Endothelial cell of hepatic sinusoid (primary cell): ENCODE results near the gene DEPDC1B.
"Not testable (repeated sequence)": the region's sequence is repeated elsewhere in the genome, so short reads cannot be mapped to it uniquely, and the experiment has no call there.

Experiments
- in situ Hi-C: cut with HindIII; loops from 2 replicates; pipeline ENCODE4 v1.10.0; 2017; ENCODE audit warnings: low sequenced_read_pairs

DEPDC1B gene

GRCh38 chr5:60587312-60587711 is 112.7 kb downstream of the DEPDC1B start:
- in situ Hi-C loops, result loop anchor here (10.0 kb wide), 1 partner anchor 943 kb away; no protein-coding TSS in a partner anchor

- in situ Hi-C loops, result loop anchor here (10.0 kb wide), 1 partner anchor 942 kb away; no protein-coding TSS in a partner anchor
Observed at GRCh38 chr5:60586307-60586901, 113.6 kb downstream of the DEPDC1B start.

DNA sequence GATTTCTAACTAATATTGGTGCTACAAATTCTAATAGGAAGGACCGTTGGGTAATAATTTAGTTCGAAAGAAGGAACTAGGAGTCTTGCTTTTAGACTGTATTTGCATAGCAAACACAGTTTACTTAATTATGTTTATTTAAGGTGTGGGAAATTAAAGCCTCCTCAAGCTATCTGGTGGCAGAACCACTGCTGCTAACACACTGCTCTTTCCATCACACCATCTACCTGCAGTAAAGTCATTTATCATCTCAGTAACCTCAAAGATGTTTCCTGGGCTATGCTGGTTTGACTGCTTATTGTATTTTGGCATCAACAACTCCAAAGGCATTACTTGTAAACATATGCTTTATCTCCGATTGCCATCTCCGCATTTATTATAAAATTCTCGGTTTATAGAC is 114.3 kb downstream of the DEPDC1B start:
- in situ Hi-C loops, result loop anchor here (10.0 kb wide), 1 partner anchor 941 kb away; no protein-coding TSS in a partner anchor

- in situ Hi-C loops, result loop anchor here (10.0 kb wide), 1 partner anchor 940 kb away; no protein-coding TSS in a partner anchor
Observed at GRCh38 chr5:60584304-60584703, 115.7 kb downstream of the DEPDC1B start.

DNA sequence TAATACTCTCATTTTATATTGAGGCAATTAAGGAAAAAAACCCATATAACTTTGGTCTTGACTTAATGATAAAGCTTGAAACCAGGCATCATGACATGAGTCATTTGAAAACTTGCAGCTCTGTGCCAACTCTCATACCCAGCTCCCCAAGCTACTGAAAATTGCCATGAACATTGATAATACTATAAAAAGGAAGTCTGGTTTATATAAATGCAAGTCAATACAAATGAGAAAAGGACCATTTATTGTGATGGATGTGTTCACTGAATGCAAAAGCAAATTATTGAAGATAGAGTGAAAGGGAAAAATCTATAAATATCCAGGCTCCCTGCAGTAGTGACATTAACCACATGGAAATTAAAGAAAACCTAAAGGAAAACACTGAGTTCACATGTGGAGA is 116.3 kb downstream of the DEPDC1B start:
- in situ Hi-C loops, result loop anchor here (10.0 kb wide), 1 partner anchor 939 kb away; no protein-coding TSS in a partner anchor

DNA sequence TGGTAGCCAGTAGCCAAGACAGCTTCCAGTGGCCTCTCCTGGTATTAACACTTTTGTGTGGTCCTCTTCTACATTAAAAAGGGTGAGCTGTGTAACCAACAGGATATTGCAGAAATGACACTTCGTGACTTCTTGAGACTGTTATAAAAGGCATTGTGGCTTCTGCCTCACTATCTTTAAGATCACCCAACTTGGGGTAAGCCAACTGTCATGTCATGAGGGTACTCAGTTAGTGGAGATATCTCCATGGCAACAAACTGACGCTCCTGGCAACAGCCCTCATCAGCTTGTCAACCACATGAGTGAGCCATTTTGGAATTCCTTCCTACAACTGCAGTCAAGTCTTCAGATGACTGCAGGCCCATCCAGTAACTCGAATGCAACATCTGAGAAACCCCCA is 121.7 kb downstream of the DEPDC1B start:
- in situ Hi-C loops, result no loop called here

DNA sequence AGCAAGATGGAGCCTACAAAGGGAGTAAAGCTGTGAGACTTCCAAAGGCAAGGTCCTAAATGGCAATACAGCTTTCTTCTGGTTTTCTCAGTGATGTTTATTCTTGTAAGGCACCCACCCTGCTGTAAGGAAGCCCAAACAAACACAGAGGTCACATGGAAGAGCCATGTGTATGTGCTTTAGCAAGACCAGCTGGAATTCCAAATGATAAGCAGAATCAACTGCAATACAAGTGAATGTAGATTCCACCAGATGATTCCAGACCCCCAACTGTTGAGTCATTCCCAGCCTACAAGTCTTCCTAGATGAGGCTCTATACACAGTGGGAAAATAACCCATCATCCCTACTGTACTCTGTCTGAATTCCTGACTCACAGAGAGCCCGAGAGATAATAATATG is 122.8 kb downstream of the DEPDC1B start:
- in situ Hi-C loops, result no loop called here

DNA sequence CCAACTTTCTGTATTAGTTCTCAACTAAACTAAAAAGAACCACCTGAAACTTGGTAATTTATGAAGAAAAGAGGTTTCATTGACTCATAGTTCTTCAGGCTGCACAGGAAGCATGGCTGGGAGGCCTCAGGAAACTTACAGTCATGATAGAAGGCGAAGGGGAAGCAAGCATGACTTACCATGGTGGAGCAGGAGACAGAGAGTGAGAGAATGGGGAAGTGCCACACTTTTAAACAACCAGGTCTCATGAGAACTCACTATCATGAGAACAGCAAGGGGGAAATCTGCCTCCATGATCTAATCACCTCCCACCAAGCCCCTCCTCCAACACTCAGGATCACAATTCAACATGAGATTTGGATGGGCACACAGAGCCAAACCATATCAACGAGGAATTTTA is 123.5 kb downstream of the DEPDC1B start:
- in situ Hi-C loops, result no loop called here

GRCh38 chr5:60568646-60569045 is 131.3 kb downstream of the DEPDC1B start:
- in situ Hi-C loops, result no loop called here

DNA sequence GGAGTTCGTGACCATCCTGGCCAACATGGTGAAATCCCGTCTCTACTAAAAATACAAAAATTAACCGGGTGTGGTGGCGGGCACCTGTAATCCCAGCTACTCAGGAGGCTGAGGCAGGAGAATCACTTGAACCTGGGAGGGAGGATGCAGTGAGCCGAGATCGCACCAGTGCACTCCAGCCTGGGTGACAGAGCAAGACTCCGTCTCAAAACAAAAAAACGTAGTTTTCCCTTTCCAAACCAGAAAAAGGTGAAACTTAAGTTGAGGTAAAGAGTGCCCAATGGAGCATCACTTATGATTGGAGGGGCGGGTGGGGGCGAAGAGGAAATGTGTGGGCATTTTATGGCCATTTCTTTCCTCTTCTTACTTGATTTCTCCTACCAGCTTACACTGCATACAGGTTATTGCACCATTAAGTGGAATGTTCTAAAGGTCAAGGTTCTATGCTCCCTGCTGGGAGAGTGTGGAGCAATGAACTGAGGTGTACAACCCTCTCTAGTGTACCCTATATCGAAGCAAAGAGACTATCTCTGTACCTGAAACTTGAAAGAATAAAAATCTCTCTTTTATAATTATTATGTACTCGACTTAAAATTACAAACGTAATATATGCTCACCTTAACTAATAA is 136.2 kb downstream of the DEPDC1B start:
- in situ Hi-C loops, result no loop called here

GRCh38 chr5:60553291-60553690 is 146.7 kb downstream of the DEPDC1B start:
- in situ Hi-C loops, result not testable (repeated sequence)

DNA sequence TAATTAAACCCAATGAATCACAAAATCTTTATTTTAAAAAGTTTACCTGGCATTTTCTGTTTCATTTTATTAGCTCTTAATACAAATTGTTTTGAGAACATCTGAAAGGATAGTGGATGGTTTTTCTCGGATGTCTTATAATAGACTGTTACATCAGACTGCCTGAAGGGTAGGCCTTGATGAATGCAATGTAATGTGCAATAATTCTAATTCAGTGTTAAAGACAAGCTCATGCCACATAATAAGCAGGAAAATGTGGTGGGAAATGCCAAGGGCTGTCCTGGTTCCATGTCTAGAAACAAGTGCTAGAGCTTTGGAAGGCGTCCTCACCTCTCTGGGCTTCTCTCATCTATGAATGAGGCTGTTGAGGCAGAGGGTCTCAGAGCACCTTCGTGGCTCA is 148.1 kb downstream of the DEPDC1B start:
- in situ Hi-C loops, result no loop called here

GRCh38 chr5:60551250-60551649 is 148.7 kb downstream of the DEPDC1B start:
- in situ Hi-C loops, result no loop called here

GRCh38 chr5:60550311-60550710 is 149.7 kb downstream of the DEPDC1B start:
- in situ Hi-C loops, result no loop called here

- in situ Hi-C loops, result no loop called here
Observed at GRCh38 chr5:60549841-60550240, 150.1 kb downstream of the DEPDC1B start.
